ENCODE data around the gene DUOXA2.
"Not testable (repeated sequence)": the region's sequence is repeated elsewhere in the genome, so short reads cannot be mapped to it uniquely, and the experiment has no call there.

The DUOXA2 gene

GRCh38 chr15:45114076-45114750 is at the start of gene DUOXA2, which contains the start of gene DUOX2:
DUOXA2 (plus strand) TSS chr15:45114326; CDS start chr15:45114606, 280 bp downstream.
DUOX2 (minus strand) TSS chr15:45114172; CDS start chr15:45113411, 761 bp downstream.
- DNase-seq = no peak

GRCh38 chr15:45064386-45064785 is 49.7 kb upstream of the DUOXA2 start:
- no peak for DNase-seq

- not testable (repeated sequence) for DNase-seq
Measured at GRCh38 chr15:45069942-45070360, 44.2 kb upstream of the DUOXA2 start.

- DNase-seq = not testable (repeated sequence)
Measured at GRCh38 chr15:45073602-45074001, 40.5 kb upstream of the DUOXA2 start.

GRCh38 chr15:45075440-45076320 is 38.4 kb upstream of the DUOXA2 start:
- DNase-seq = not testable (repeated sequence)

- DNase-seq = not testable (repeated sequence)
Measured at GRCh38 chr15:45077391-45077790, 36.7 kb upstream of the DUOXA2 start.

- DNase-seq = not testable (repeated sequence)
Measured at GRCh38 chr15:45079201-45079600, 34.9 kb upstream of the DUOXA2 start.

- DNase-seq = not testable (repeated sequence)
Measured at GRCh38 chr15:45079628-45080246, 34.4 kb upstream of the DUOXA2 start.

GRCh38 chr15:45080593-45080992 is 33.5 kb upstream of the DUOXA2 start:
- not testable (repeated sequence) for DNase-seq

- DNase-seq = not testable (repeated sequence)
Measured at GRCh38 chr15:45082412-45082811, 31.7 kb upstream of the DUOXA2 start.

GRCh38 chr15:45083223-45083622 is 30.9 kb upstream of the DUOXA2 start:
- DNase-seq = no peak

GRCh38 chr15:45084163-45084562 is 30.0 kb upstream of the DUOXA2 start:
- DNase-seq = no peak

GRCh38 chr15:45087513-45087912 is 26.6 kb upstream of the DUOXA2 start:
- no peak for DNase-seq

- DNase-seq = no peak
Measured at GRCh38 chr15:45088801-45089711, 25.1 kb upstream of the DUOXA2 start.

GRCh38 chr15:45089712-45090373 is 24.3 kb upstream of the DUOXA2 start:
- DNase-seq = no peak

- no peak for DNase-seq
Measured at GRCh38 chr15:45091161-45091560, 23.0 kb upstream of the DUOXA2 start.

- no peak for DNase-seq
Measured at GRCh38 chr15:45091576-45091975, 22.6 kb upstream of the DUOXA2 start.

GRCh38 chr15:45093013-45093412 is 21.1 kb upstream of the DUOXA2 start:
- DNase-seq = no peak

GRCh38 chr15:45093622-45094357 is 20.3 kb upstream of the DUOXA2 start:
- DNase-seq = no peak

GRCh38 chr15:45094358-45094730 is 19.8 kb upstream of the DUOXA2 start:
- no peak for DNase-seq

GRCh38 chr15:45095661-45096060 is 18.5 kb upstream of the DUOXA2 start:
- DNase-seq = no peak
